ENCODE measurements around the gene DDOST.
"Not testable (repeated sequence)": the region's sequence is repeated elsewhere in the genome, so short reads cannot be mapped to it uniquely, and the experiment has no call there.

DDOST gene

GRCh38 chr1:20680269-20680668 is 19.1 kb upstream of the DDOST start:
- Histone ChIP-seq H3K4me3 (ENCODE audit: low read depth in 1 of 2, low read length in 2 of 2) (no peak overlapping the region), H3K27ac (ENCODE audit: low read depth, low read length) (no peak overlapping the region), H3K36me3 (ENCODE audit: control insufficient read depth in 1 of 2, insufficient read depth in 2 of 2, low read length in 2 of 2) (no peaks in the 10 kb centered on the region), H3K4me1 (ENCODE audit: control insufficient read depth in 1 of 2, insufficient read depth in 2 of 2, low read length in 2 of 2) (no peaks in the 10 kb centered on the region), H3K9me3 (ENCODE audit: control insufficient read depth in 1 of 2, low read length in 2 of 2) (no peaks in the 10 kb centered on the region), H3K9ac (ENCODE audit: low read depth in 1 of 2, low read length in 2 of 2) (no peak overlapping the region), H3K27me3 (ENCODE audit: control insufficient read depth in 1 of 2, insufficient read depth in 2 of 2, low read length in 2 of 2) (no peaks in the 10 kb centered on the region)

- Histone ChIP-seq H3K9ac (ENCODE audit: low read depth in 1 of 2, low read length in 2 of 2) (no peak overlapping the region), H3K27me3 (ENCODE audit: control insufficient read depth in 1 of 2, insufficient read depth in 2 of 2, low read length in 2 of 2) (no peaks in the 10 kb centered on the region), H3K36me3 (ENCODE audit: control insufficient read depth in 1 of 2, insufficient read depth in 2 of 2, low read length in 2 of 2) (no peaks in the 10 kb centered on the region), H3K9me3 (ENCODE audit: control insufficient read depth in 1 of 2, low read length in 2 of 2) (no peaks in the 10 kb centered on the region), H3K4me3 (ENCODE audit: low read depth in 1 of 2, low read length in 2 of 2) (no peak overlapping the region), H3K4me1 (ENCODE audit: control insufficient read depth in 1 of 2, insufficient read depth in 2 of 2, low read length in 2 of 2) (no peaks in the 10 kb centered on the region), H3K27ac (ENCODE audit: low read depth, low read length) (no peak overlapping the region)
Observed at GRCh38 chr1:20678599-20678998, 17.4 kb upstream of the DDOST start.

GRCh38 chr1:20673626-20674025 is 12.5 kb upstream of the DDOST start:
- H3K36me3 ChIP-seq (ENCODE audit: control insufficient read depth in 1 of 2, insufficient read depth in 2 of 2, low read length in 2 of 2); H3K4me3 ChIP-seq (ENCODE audit: low read depth in 1 of 2, low read length in 2 of 2); H3K9me3 ChIP-seq (ENCODE audit: control insufficient read depth in 1 of 2, low read length in 2 of 2): not testable (repeated sequence)

GRCh38 chr1:20672265-20672632 is 11.1 kb upstream of the DDOST start:
- H3K36me3 ChIP-seq (ENCODE audit: control insufficient read depth in 1 of 2, insufficient read depth in 2 of 2, low read length in 2 of 2): no peaks in the 10 kb centered on the region
- H3K4me3 ChIP-seq (ENCODE audit: low read depth in 1 of 2, low read length in 2 of 2): no peak overlapping the region
- H3K4me1 ChIP-seq (ENCODE audit: control insufficient read depth in 1 of 2, insufficient read depth in 2 of 2, low read length in 2 of 2): no peaks in the 10 kb centered on the region
- H3K27ac ChIP-seq (ENCODE audit: low read depth, low read length): no peak overlapping the region
- H3K27me3 ChIP-seq (ENCODE audit: control insufficient read depth in 1 of 2, insufficient read depth in 2 of 2, low read length in 2 of 2): peaks cover 0 to 5% of the 10 kb centered on the region in 2 donors
- H3K9me3 ChIP-seq (ENCODE audit: control insufficient read depth in 1 of 2, low read length in 2 of 2): no peaks in the 10 kb centered on the region
- H3K9ac ChIP-seq (ENCODE audit: low read depth in 1 of 2, low read length in 2 of 2): no peak overlapping the region

More at GRCh38 chr1:20673626-20674025, 12.5 kb upstream of the DDOST start:
- H3K9ac ChIP-seq (ENCODE audit: low read depth in 1 of 2, low read length in 2 of 2); H3K27me3 ChIP-seq (ENCODE audit: control insufficient read depth in 1 of 2, insufficient read depth in 2 of 2, low read length in 2 of 2); H3K27ac ChIP-seq (ENCODE audit: low read depth, low read length); H3K4me1 ChIP-seq (ENCODE audit: control insufficient read depth in 1 of 2, insufficient read depth in 2 of 2, low read length in 2 of 2): not testable (repeated sequence)

GRCh38 chr1:20670936-20671335 is 9.8 kb upstream of the DDOST start:
- Histone ChIP-seq H3K36me3 (ENCODE audit: control insufficient read depth in 1 of 2, insufficient read depth in 2 of 2, low read length in 2 of 2) (no peaks in the 10 kb centered on the region), H3K27me3 (ENCODE audit: control insufficient read depth in 1 of 2, insufficient read depth in 2 of 2, low read length in 2 of 2) (peaks cover 0 to 5% of the 10 kb centered on the region in 2 donors), H3K27ac (ENCODE audit: low read depth, low read length) (no peak overlapping the region), H3K4me1 (ENCODE audit: control insufficient read depth in 1 of 2, insufficient read depth in 2 of 2, low read length in 2 of 2) (no peaks in the 10 kb centered on the region), H3K4me3 (ENCODE audit: low read depth in 1 of 2, low read length in 2 of 2) (no peak overlapping the region), H3K9ac (ENCODE audit: low read depth in 1 of 2, low read length in 2 of 2) (no peak overlapping the region), H3K9me3 (ENCODE audit: control insufficient read depth in 1 of 2, low read length in 2 of 2) (no peaks in the 10 kb centered on the region)

- H3K4me1 ChIP-seq (ENCODE audit: control insufficient read depth in 1 of 2, insufficient read depth in 2 of 2, low read length in 2 of 2): no peaks in the 10 kb centered on the region
- no peak overlapping the region for H3K27ac ChIP-seq (ENCODE audit: low read depth, low read length)
- H3K9me3 ChIP-seq (ENCODE audit: control insufficient read depth in 1 of 2, low read length in 2 of 2): no peaks in the 10 kb centered on the region
- H3K4me3 ChIP-seq (ENCODE audit: low read depth in 1 of 2, low read length in 2 of 2): no peak overlapping the region
- H3K36me3 ChIP-seq (ENCODE audit: control insufficient read depth in 1 of 2, insufficient read depth in 2 of 2, low read length in 2 of 2): no peaks in the 10 kb centered on the region
- no peak overlapping the region for H3K9ac ChIP-seq (ENCODE audit: low read depth in 1 of 2, low read length in 2 of 2)
- H3K27me3 ChIP-seq (ENCODE audit: control insufficient read depth in 1 of 2, insufficient read depth in 2 of 2, low read length in 2 of 2): peaks cover 0 to 5% of the 10 kb centered on the region in 2 donors
Observed at GRCh38 chr1:20668581-20668980, 7.4 kb upstream of the DDOST start.

- Histone ChIP-seq H3K4me3 (ENCODE audit: low read depth in 1 of 2, low read length in 2 of 2) (no peak overlapping the region), H3K27me3 (ENCODE audit: control insufficient read depth in 1 of 2, insufficient read depth in 2 of 2, low read length in 2 of 2) (no peaks in the 10 kb centered on the region), H3K36me3 (ENCODE audit: control insufficient read depth in 1 of 2, insufficient read depth in 2 of 2, low read length in 2 of 2) (no peaks in the 10 kb centered on the region), H3K9me3 (ENCODE audit: control insufficient read depth in 1 of 2, low read length in 2 of 2) (no peaks in the 10 kb centered on the region), H3K4me1 (ENCODE audit: control insufficient read depth in 1 of 2, insufficient read depth in 2 of 2, low read length in 2 of 2) (peaks cover 6 to 8% of the 10 kb centered on the region in 2 donors), H3K9ac (ENCODE audit: low read depth in 1 of 2, low read length in 2 of 2) (no peak overlapping the region), H3K27ac (ENCODE audit: low read depth, low read length) (no peak overlapping the region)
Observed at GRCh38 chr1:20666804-20667203, 5.6 kb upstream of the DDOST start.

- H3K9ac ChIP-seq (ENCODE audit: low read depth in 1 of 2, low read length in 2 of 2): no peak overlapping the region
- H3K4me3 ChIP-seq (ENCODE audit: low read depth in 1 of 2, low read length in 2 of 2): no peak overlapping the region
- H3K27ac ChIP-seq (ENCODE audit: low read depth, low read length): no peak overlapping the region
- H3K9me3 ChIP-seq (ENCODE audit: control insufficient read depth in 1 of 2, low read length in 2 of 2): no peaks in the 10 kb centered on the region
- H3K36me3 ChIP-seq (ENCODE audit: control insufficient read depth in 1 of 2, insufficient read depth in 2 of 2, low read length in 2 of 2): no peaks in the 10 kb centered on the region
- H3K27me3 ChIP-seq (ENCODE audit: control insufficient read depth in 1 of 2, insufficient read depth in 2 of 2, low read length in 2 of 2): no peaks in the 10 kb centered on the region
- H3K4me1 ChIP-seq (ENCODE audit: control insufficient read depth in 1 of 2, insufficient read depth in 2 of 2, low read length in 2 of 2): peaks cover 6 to 8% of the 10 kb centered on the region in 2 donors
Observed at GRCh38 chr1:20666146-20666545, 5.0 kb upstream of the DDOST start.

GRCh38 chr1:20665726-20666125 is 4.6 kb upstream of the DDOST start:
- Histone ChIP-seq H3K27me3 (ENCODE audit: control insufficient read depth in 1 of 2, insufficient read depth in 2 of 2, low read length in 2 of 2) (no peaks in the 10 kb centered on the region), H3K27ac (ENCODE audit: low read depth, low read length) (no peak overlapping the region), H3K4me1 (ENCODE audit: control insufficient read depth in 1 of 2, insufficient read depth in 2 of 2, low read length in 2 of 2) (peaks cover 6 to 8% of the 10 kb centered on the region in 2 donors), H3K9ac (ENCODE audit: low read depth in 1 of 2, low read length in 2 of 2) (no peak overlapping the region), H3K9me3 (ENCODE audit: control insufficient read depth in 1 of 2, low read length in 2 of 2) (no peaks in the 10 kb centered on the region), H3K4me3 (ENCODE audit: low read depth in 1 of 2, low read length in 2 of 2) (no peak overlapping the region), H3K36me3 (ENCODE audit: control insufficient read depth in 1 of 2, insufficient read depth in 2 of 2, low read length in 2 of 2) (no peaks in the 10 kb centered on the region)

GRCh38 chr1:20663969-20664715 is 3.0 kb upstream of the DDOST start:
- H3K4me3 ChIP-seq (ENCODE audit: low read depth in 1 of 2, low read length in 2 of 2): no peak overlapping the region
- H3K4me1 ChIP-seq (ENCODE audit: control insufficient read depth in 1 of 2, insufficient read depth in 2 of 2, low read length in 2 of 2): peaks cover 19 to 23% of the 10 kb centered on the region in 2 donors
- H3K36me3 ChIP-seq (ENCODE audit: control insufficient read depth in 1 of 2, insufficient read depth in 2 of 2, low read length in 2 of 2): no peaks in the 10 kb centered on the region
- H3K9ac ChIP-seq (ENCODE audit: low read depth in 1 of 2, low read length in 2 of 2): no peak overlapping the region
- H3K27ac ChIP-seq (ENCODE audit: low read depth, low read length): no peak overlapping the region
- H3K27me3 ChIP-seq (ENCODE audit: control insufficient read depth in 1 of 2, insufficient read depth in 2 of 2, low read length in 2 of 2): no peaks in the 10 kb centered on the region
- no peaks in the 10 kb centered on the region for H3K9me3 ChIP-seq (ENCODE audit: control insufficient read depth in 1 of 2, low read length in 2 of 2)
